ENCODE data around the gene HIVEP1.
"Not testable (repeated sequence)": the region's sequence is repeated elsewhere in the genome, so short reads cannot be mapped to it uniquely, and the experiment has no call there.

The HIVEP1 gene

GRCh38 chr6:12129523-12129922 is 117.4 kb downstream of the HIVEP1 start:
- no peak for DNase-seq

- no peak for DNase-seq
These were observed 120.5 kb downstream of the HIVEP1 start for GRCh38 chr6:12132351-12133222.

- no peak for DNase-seq
These were observed 122.5 kb downstream of the HIVEP1 start for GRCh38 chr6:12134581-12134980.

GRCh38 chr6:12134991-12135390 is 122.9 kb downstream of the HIVEP1 start:
- no peak for DNase-seq

- no peak for DNase-seq
These were observed 124.8 kb downstream of the HIVEP1 start for GRCh38 chr6:12136905-12137304.

GRCh38 chr6:12137480-12137879 is 125.4 kb downstream of the HIVEP1 start:
- no peak for DNase-seq

- DNase-seq = no peak
These were observed 126.3 kb downstream of the HIVEP1 start for GRCh38 chr6:12138381-12138780.

- DNase-seq = no peak
These were observed 126.8 kb downstream of the HIVEP1 start for GRCh38 chr6:12138936-12139335.

- no peak for DNase-seq
These were observed 135.6 kb downstream of the HIVEP1 start for GRCh38 chr6:12147557-12148316.

- no peak for DNase-seq
These were observed 136.2 kb downstream of the HIVEP1 start for GRCh38 chr6:12148317-12148801.

- DNase-seq = no peak
These were observed 136.7 kb downstream of the HIVEP1 start for GRCh38 chr6:12148841-12149240.

GRCh38 chr6:12149944-12150510 is 137.9 kb downstream of the HIVEP1 start:
- DNase-seq = no peak

GRCh38 chr6:12150812-12151432 is 138.8 kb downstream of the HIVEP1 start:
- DNase-seq = no peak

- DNase-seq = no peak
These were observed 139.3 kb downstream of the HIVEP1 start for GRCh38 chr6:12151433-12151820.

GRCh38 chr6:12152023-12152970 is 140.2 kb downstream of the HIVEP1 start:
- no peak for DNase-seq

- not testable (repeated sequence) for DNase-seq
These were observed 143.7 kb downstream of the HIVEP1 start for GRCh38 chr6:12155769-12156168.

- no peak for DNase-seq
These were observed 146.7 kb downstream of the HIVEP1 start for GRCh38 chr6:12158686-12159415.

- no peak for DNase-seq
These were observed 148.2 kb downstream of the HIVEP1 start for GRCh38 chr6:12160326-12160725.

- DNase-seq = no peak
These were observed 150.1 kb downstream of the HIVEP1 start for GRCh38 chr6:12162213-12162612.

GRCh38 chr6:12163149-12163548 is 151.0 kb downstream of the HIVEP1 start:
- DNase-seq = no peak

All from NCI-H526 treated with DMSO at 0.1 percent for 48 hours (cell line).